Measurements from ENCODE around the gene CD93.

DNA sequence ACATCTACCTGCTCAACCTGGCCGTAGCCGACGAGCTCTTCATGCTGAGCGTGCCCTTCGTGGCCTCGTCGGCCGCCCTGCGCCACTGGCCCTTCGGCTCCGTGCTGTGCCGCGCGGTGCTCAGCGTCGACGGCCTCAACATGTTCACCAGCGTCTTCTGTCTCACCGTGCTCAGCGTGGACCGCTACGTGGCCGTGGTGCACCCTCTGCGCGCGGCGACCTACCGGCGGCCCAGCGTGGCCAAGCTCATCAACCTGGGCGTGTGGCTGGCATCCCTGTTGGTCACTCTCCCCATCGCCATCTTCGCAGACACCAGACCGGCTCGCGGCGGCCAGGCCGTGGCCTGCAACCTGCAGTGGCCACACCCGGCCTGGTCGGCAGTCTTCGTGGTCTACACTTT, 50.4 kb downstream of the CD93 start:
- no peak for TF ChIP-seq POLR2AphosphoS5 (IDR thresholded peaks at IDR 0.05)
- TF ChIP-seq POLR2A (IDR thresholded peaks at IDR 0.05; ENCODE audit: low read depth): no peak
- no peak for TF ChIP-seq CTCF (IDR thresholded peaks at IDR 0.05)
- no peak for TF ChIP-seq EP300 (IDR thresholded peaks at IDR 0.05)

All from esophagus muscularis mucosa (tissue), 4 donors.